Measurements from ENCODE around the gene IGSF23. TPM values are rescaled to one million over a fixed set of nuclear protein-coding genes. Genes with fewer than 3 reads are reported as not detected.

IGSF23 gene
- not detected for polyA plus RNA-seq (2012; ENCODE audit: low read depth, missing spikeins)

DNA sequence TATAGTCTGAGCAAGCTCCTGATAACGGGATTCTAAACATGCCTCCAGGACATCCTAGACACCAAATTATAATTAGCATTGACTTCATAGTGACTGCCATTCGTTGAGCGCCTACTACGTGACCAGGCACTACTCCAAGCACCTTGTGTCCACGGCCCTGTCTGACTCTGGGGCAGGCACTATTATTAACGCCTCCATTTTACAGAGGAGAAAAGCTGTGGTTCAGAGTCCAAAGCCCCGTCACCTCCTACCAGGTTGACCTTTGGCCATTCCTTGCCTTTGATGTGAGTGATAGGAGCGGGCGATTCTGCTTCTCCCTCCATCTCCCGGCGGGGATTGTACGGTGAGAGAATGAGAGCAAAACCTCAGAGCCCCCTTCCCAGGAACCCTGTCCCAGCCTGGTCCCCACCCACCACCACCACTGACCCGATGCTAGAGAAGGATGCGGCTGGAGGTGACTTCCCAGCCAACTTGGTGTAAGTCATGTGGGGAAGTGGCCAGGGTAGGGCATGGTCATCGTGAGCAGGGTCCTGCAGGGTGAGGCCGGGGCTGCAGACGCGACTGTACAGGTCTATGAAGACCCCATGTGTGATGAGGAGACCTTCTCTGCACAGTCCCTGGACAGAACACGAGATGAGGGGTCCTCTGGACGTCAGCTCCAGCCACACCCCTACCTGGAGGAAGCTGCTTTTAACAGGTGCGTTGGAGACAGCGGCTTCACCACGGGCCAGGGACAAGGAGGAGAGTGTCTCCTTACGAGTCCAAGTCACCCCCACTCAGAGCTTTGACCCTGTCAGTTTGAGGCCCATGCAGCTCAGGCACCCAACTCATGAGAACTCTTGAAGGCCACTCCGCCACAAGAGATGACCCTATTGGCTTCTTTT, at the start of gene IGSF23:
TSS of gene IGSF23 (plus strand) at position 269 of the 884 bp plus-strand sequence. CDS start at position 352, 83 bp downstream.
- FAIRE-seq, result no peak
- TF ChIP-seq POLR2A (IDR thresholded peaks at IDR 0.05; ENCODE audit: low read depth, low read length) (no peak), PAX5 (IDR thresholded peaks at IDR 0.05; ENCODE audit: insufficient read depth, low read length, severe bottlenecking) (no peak), TAF1 (IDR thresholded peaks at IDR 0.05; ENCODE audit: low read depth, low read length) (no peak), SPI1 (IDR thresholded peaks at IDR 0.05; ENCODE audit: low read depth, low read length) (no peak), POLR2AphosphoS5 (IDR thresholded peaks at IDR 0.05; ENCODE audit: low read depth, low read length) (no peak), POU2F2 (IDR thresholded peaks at IDR 0.05; ENCODE audit: low read depth, low read length) (no peak)
- no peak for DNase-seq (ENCODE audit: insufficient read length, low spot score)

- DNase-seq (ENCODE audit: insufficient read length, low spot score), result no peak
- no peak for FAIRE-seq
- TF ChIP-seq POLR2A (IDR thresholded peaks at IDR 0.05; ENCODE audit: low read depth, low read length) (no peak), POLR2AphosphoS5 (IDR thresholded peaks at IDR 0.05; ENCODE audit: low read depth, low read length) (no peak), PAX5 (IDR thresholded peaks at IDR 0.05; ENCODE audit: insufficient read depth, low read length, severe bottlenecking) (no peak), POU2F2 (IDR thresholded peaks at IDR 0.05; ENCODE audit: low read depth, low read length) (no peak), SPI1 (IDR thresholded peaks at IDR 0.05; ENCODE audit: low read depth, low read length) (no peak), TAF1 (IDR thresholded peaks at IDR 0.05; ENCODE audit: low read depth, low read length) (no peak)
These were observed 46.4 kb upstream of the IGSF23 start for GRCh38 chr19:44566984-44567383.

DNA sequence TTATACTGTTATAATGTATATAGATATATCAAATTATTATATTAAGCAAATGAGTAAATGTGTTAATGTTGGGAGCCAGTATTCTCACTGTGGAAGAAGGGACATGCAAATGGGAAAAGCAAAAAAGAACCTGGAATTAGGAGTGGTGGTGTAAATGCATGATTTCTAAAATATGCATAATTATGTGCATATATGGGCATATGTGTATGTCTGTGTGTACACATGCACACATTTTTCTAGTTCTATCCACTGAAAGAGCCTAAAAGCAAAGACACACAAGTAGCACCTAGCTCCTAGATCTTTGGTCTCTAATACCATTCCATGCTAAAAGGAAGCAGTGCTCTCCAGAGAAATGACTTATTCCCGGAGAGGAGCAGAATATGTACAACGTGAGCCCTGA, 45.6 kb upstream of the IGSF23 start:
- DNase-seq (ENCODE audit: insufficient read length, low spot score), result no peak
- no peak for TF ChIP-seq PAX5 (IDR thresholded peaks at IDR 0.05; ENCODE audit: insufficient read depth, low read length, severe bottlenecking)
- TF ChIP-seq TAF1 (IDR thresholded peaks at IDR 0.05; ENCODE audit: low read depth, low read length), result no peak
- no peak for TF ChIP-seq SPI1 (IDR thresholded peaks at IDR 0.05; ENCODE audit: low read depth, low read length)
- no peak for TF ChIP-seq POLR2A (IDR thresholded peaks at IDR 0.05; ENCODE audit: low read depth, low read length)
- no peak for TF ChIP-seq POLR2AphosphoS5 (IDR thresholded peaks at IDR 0.05; ENCODE audit: low read depth, low read length)
- TF ChIP-seq POU2F2 (IDR thresholded peaks at IDR 0.05; ENCODE audit: low read depth, low read length), result no peak
- FAIRE-seq, result no peak

- DNase-seq (ENCODE audit: insufficient read length, low spot score) (no peak), FAIRE-seq (no peak)
- TF ChIP-seq PAX5 (IDR thresholded peaks at IDR 0.05; ENCODE audit: insufficient read depth, low read length, severe bottlenecking) (no peak), SPI1 (IDR thresholded peaks at IDR 0.05; ENCODE audit: low read depth, low read length) (no peak), POLR2A (IDR thresholded peaks at IDR 0.05; ENCODE audit: low read depth, low read length) (no peak), TAF1 (IDR thresholded peaks at IDR 0.05; ENCODE audit: low read depth, low read length) (no peak), POLR2AphosphoS5 (IDR thresholded peaks at IDR 0.05; ENCODE audit: low read depth, low read length) (no peak), POU2F2 (IDR thresholded peaks at IDR 0.05; ENCODE audit: low read depth, low read length) (no peak)
These were observed 42.8 kb upstream of the IGSF23 start for GRCh38 chr19:44570603-44570983.

DNA sequence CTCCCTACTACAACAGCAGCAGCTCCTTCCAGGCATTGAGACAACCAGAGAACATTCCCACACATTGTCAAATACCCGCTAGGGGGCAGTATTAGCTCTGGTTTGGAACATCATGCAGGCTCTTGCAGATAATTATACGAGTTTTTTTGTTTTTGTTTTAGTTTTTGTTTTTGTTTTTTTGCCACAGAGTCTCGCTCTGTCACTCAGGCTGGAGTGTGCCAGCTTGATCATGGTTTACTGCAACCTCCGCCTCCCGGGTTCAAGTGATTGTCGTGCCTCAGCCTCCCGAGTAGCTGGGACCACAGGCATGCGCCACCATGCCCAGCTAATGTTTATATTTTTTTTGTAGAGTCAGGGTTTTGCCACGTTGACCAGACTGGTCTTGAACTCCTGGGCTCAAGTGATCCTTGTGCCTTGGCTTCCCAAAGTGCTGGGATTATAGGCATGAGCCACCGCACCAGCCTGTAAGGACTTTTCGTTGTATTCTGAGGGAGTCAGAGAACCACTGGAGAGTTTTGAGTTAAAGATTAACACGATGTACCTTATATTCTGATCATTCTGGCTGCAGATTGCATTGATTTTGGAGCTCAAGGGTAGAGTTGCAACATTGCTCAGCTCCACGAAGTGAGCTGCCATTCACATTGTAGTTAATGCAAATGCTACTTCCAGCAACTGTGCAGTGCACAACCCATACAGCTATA, 42.2 kb upstream of the IGSF23 start:
- DNase-seq (ENCODE audit: insufficient read length, low spot score) (peak; percentile 37), FAIRE-seq (no peak)
- TF ChIP-seq POLR2AphosphoS5 (IDR thresholded peaks at IDR 0.05; ENCODE audit: low read depth, low read length), result no peak
- no peak for TF ChIP-seq PAX5 (IDR thresholded peaks at IDR 0.05; ENCODE audit: insufficient read depth, low read length, severe bottlenecking)

DNA sequence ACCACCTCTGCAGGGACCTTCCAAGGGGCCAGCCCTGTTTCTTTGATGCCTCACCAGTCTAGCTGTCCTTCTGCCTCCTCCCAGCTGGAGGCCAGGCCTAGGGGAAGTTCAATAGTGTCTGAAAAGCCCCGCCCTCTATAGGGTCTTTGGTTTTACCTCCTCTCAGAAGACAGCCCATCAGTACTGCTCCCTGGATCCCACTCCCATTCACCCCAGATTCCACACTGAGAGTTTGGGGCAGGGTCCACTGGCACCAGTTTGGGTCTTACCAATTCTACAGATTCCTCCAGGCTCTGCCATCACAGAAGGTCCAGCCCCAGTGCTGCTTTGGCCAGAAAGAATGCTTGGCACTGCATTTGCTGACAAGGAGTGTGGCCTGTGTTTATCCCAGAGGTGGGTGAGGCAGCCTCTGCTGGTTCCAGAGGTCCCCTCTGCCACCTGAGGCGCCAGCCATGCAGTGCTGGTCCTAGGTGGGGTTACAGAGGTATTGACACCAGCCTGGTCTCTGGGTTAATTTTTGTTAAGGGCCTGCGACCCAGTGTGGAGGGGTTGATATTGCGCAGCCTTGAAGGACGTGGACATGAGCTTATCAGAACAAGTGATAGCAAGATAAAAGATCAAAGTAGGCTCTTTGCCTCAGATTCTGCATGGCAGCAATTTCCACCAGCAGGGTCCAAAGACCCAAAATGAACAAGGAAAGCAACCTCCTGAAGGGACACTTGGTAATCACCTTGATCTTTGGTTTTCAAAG, 41.4 kb upstream of the IGSF23 start:
- TF ChIP-seq TAF1 (IDR thresholded peaks at IDR 0.05; ENCODE audit: low read depth, low read length) (no peak), POU2F2 (IDR thresholded peaks at IDR 0.05; ENCODE audit: low read depth, low read length) (no peak), SPI1 (IDR thresholded peaks at IDR 0.05; ENCODE audit: low read depth, low read length) (no peak), POLR2AphosphoS5 (IDR thresholded peaks at IDR 0.05; ENCODE audit: low read depth, low read length) (no peak), PAX5 (IDR thresholded peaks at IDR 0.05; ENCODE audit: insufficient read depth, low read length, severe bottlenecking) (no peak), POLR2A (IDR thresholded peaks at IDR 0.05; ENCODE audit: low read depth, low read length) (no peak)
- DNase-seq (ENCODE audit: insufficient read length, low spot score), result no peak
- FAIRE-seq, result no peak

- FAIRE-seq, result no peak
- DNase-seq (ENCODE audit: insufficient read length, low spot score), result no peak
- TF ChIP-seq SPI1 (IDR thresholded peaks at IDR 0.05; ENCODE audit: low read depth, low read length) (no peak), POLR2A (IDR thresholded peaks at IDR 0.05; ENCODE audit: low read depth, low read length) (no peak), PAX5 (IDR thresholded peaks at IDR 0.05; ENCODE audit: insufficient read depth, low read length, severe bottlenecking) (no peak), TAF1 (IDR thresholded peaks at IDR 0.05; ENCODE audit: low read depth, low read length) (no peak)
These were observed 40.8 kb upstream of the IGSF23 start for GRCh38 chr19:44572581-44572900.

DNA sequence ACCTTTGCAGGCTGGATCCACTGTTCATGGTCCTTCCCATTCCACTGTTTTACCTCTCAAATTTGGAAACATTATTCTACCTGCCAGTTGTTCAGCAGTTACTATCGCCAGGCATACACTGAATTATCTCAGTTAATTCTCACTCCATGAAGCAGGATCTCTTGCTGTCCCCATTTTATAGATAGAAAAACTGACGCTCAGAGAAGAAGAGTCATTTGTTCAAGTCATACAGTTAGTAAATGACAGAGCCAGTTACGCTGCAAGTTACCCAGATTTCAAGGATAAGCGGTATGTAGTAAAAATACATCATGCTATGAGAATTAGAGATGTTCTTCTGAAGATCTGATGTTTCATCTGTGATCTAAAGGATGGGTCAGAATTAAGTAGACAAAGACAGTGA, 40.2 kb upstream of the IGSF23 start:
- FAIRE-seq (no peak), DNase-seq (ENCODE audit: insufficient read length, low spot score) (no peak)
- TF ChIP-seq POLR2A (IDR thresholded peaks at IDR 0.05; ENCODE audit: low read depth, low read length) (no peak), PAX5 (IDR thresholded peaks at IDR 0.05; ENCODE audit: insufficient read depth, low read length, severe bottlenecking) (no peak), POLR2AphosphoS5 (IDR thresholded peaks at IDR 0.05; ENCODE audit: low read depth, low read length) (no peak), TAF1 (IDR thresholded peaks at IDR 0.05; ENCODE audit: low read depth, low read length) (no peak), POU2F2 (IDR thresholded peaks at IDR 0.05; ENCODE audit: low read depth, low read length) (no peak), SPI1 (IDR thresholded peaks at IDR 0.05; ENCODE audit: low read depth, low read length) (no peak)

- TF ChIP-seq SPI1 (IDR thresholded peaks at IDR 0.05; ENCODE audit: low read depth, low read length) (no peak), POLR2A (IDR thresholded peaks at IDR 0.05; ENCODE audit: low read depth, low read length) (no peak), POU2F2 (IDR thresholded peaks at IDR 0.05; ENCODE audit: low read depth, low read length) (no peak)
- no peak for DNase-seq (ENCODE audit: insufficient read length, low spot score)
- no peak for FAIRE-seq
These were observed 39.7 kb upstream of the IGSF23 start for GRCh38 chr19:44573627-44574026.

All from GM12891 (cell line).